ENCODE data around the gene SNCB.

Gene SNCB

GRCh38 chr5:176629853-176630680 is at the start of gene SNCB, which contains the start of gene EIF4E1B:
SNCB (minus strand) TSS chr5:176630534; CDS start chr5:176629654, 880 bp downstream.
EIF4E1B (plus strand) TSS chr5:176630675; CDS start chr5:176642788, 12,113 bp downstream.
- DNase-seq, result peak; percentile 65

- DNase-seq, result no peak
Measured at GRCh38 chr5:176679365-176680225, 49.3 kb upstream of the SNCB start.

- DNase-seq, result no peak
Measured at GRCh38 chr5:176678584-176678983, 48.2 kb upstream of the SNCB start.

- DNase-seq, result no peak
Measured at GRCh38 chr5:176677209-176677939, 47.0 kb upstream of the SNCB start.

GRCh38 chr5:176676361-176676824 is 46.1 kb upstream of the SNCB start:
- no peak for DNase-seq

- DNase-seq, result no peak
Measured at GRCh38 chr5:176675676-176676360, 45.5 kb upstream of the SNCB start.

- no peak for DNase-seq
Measured at GRCh38 chr5:176674799-176675198, 44.5 kb upstream of the SNCB start.

GRCh38 chr5:176673651-176674583 is 43.6 kb upstream of the SNCB start:
- no peak for DNase-seq

GRCh38 chr5:176671890-176672747 is 41.8 kb upstream of the SNCB start:
- DNase-seq, result no peak

- DNase-seq, result no peak
Measured at GRCh38 chr5:176671399-176671798, 41.1 kb upstream of the SNCB start.

GRCh38 chr5:176670449-176670848 is 40.1 kb upstream of the SNCB start:
- DNase-seq, result no peak

GRCh38 chr5:176667637-176668036 is 37.3 kb upstream of the SNCB start:
- no peak for DNase-seq

GRCh38 chr5:176665517-176665916 is 35.2 kb upstream of the SNCB start:
- no peak for DNase-seq

GRCh38 chr5:176664886-176665285 is 34.6 kb upstream of the SNCB start:
- DNase-seq, result no peak

GRCh38 chr5:176664479-176664878 is 34.1 kb upstream of the SNCB start:
- no peak for DNase-seq

- DNase-seq, result no peak
Measured at GRCh38 chr5:176663566-176663965, 33.2 kb upstream of the SNCB start.

- no peak for DNase-seq
Measured at GRCh38 chr5:176662371-176663333, 32.3 kb upstream of the SNCB start.

GRCh38 chr5:176661676-176662075 is 31.3 kb upstream of the SNCB start:
- no peak for DNase-seq

All from activated CD8-positive, alpha-beta memory T cell treated with anti-CD3 and anti-CD28 coated beads, Interleukin-2, amount 50 U/mL, for 4 hours (primary cell).